Liver (tissue), 9 donors: Measurements from ENCODE around the gene CCDC106. TPM values are rescaled to one million over a fixed set of nuclear protein-coding genes. Genes with fewer than 3 reads are reported as not detected.
A peak's percentile ranks its signal among the peaks of the same experiment; 100 is the strongest.

ENCODE experiments used
- DNase-seq: peaks from one replicate; pipeline ENCODE4 v3.0.0-alpha.2; 2017; ENCODE audit warnings: low spot score
- H3K27ac ChIP-seq, 2 donors: one replicate each; pipeline ENCODE4 v1.7.0; 2013; ENCODE audit warnings: inconsistent platforms in 2 of 2, low read length in 2 of 2, control low read depth in 1 of 2, low read depth in 1 of 2, mild to moderate bottlenecking in 1 of 2
- H3K27me3 ChIP-seq, 4 donors: one replicate each; pipeline versions ENCODE4 v1.6.1 to v1.7.0; 2013; ENCODE audit warnings: low read length in 3 of 4, inconsistent platforms in 1 of 4, mild to moderate bottlenecking in 1 of 4, moderate library complexity in 1 of 4; ENCODE audit not compliant: control insufficient read depth in 4 of 4, insufficient read depth in 4 of 4
- H3K36me3 ChIP-seq, 4 donors: one replicate each; pipeline versions ENCODE4 v1.6.1 to v1.7.0; 2013; ENCODE audit warnings: low read length in 3 of 4, mild to moderate bottlenecking in 3 of 4, low read depth in 1 of 4, moderate library complexity in 1 of 4; ENCODE audit not compliant: control insufficient read depth in 4 of 4, insufficient read depth in 3 of 4
- H3K4me1 ChIP-seq, 4 donors: one replicate each; pipeline versions ENCODE4 v1.6.1 to v1.7.0; 2013; ENCODE audit warnings: low read length in 3 of 4, mild to moderate bottlenecking in 3 of 4, moderate library complexity in 1 of 4; ENCODE audit not compliant: control insufficient read depth in 4 of 4, insufficient read depth in 4 of 4
- H3K4me3 ChIP-seq, 3 donors: one replicate each; pipeline versions ENCODE4 v1.6.1 to v1.7.0; 2013; ENCODE audit warnings: low read length in 3 of 3, control low read depth in 1 of 3, low read depth in 1 of 3, mild to moderate bottlenecking in 1 of 3
- H3K9ac ChIP-seq, 2 donors: one replicate each; pipeline ENCODE4 v1.7.0; 2013; ENCODE audit warnings: low read length in 2 of 2, mild to moderate bottlenecking in 2 of 2, moderate library complexity in 2 of 2, control low read depth in 1 of 2, low read depth in 1 of 2
- H3K9me3 ChIP-seq, 4 donors: one replicate each; pipeline versions ENCODE4 v1.6.1 to v1.7.0; 2013; ENCODE audit warnings: low read length in 3 of 4; ENCODE audit not compliant: control insufficient read depth in 4 of 4
- EGR1 ChIP-seq, 2 donors: IDR thresholded peaks; 2 replicates each; pipeline ENCODE4 v1.6.1; 2016 to 2018; ENCODE audit warnings: antibody characterized with exemption in 2 of 2, low read depth in 2 of 2
- FOXA1 ChIP-seq: IDR thresholded peaks from 2 replicates; pipeline ENCODE4 v1.6.1; 2016; ENCODE audit warnings: antibody characterized with exemption
- FOXA2 ChIP-seq: IDR thresholded peaks from 2 replicates; pipeline ENCODE4 v1.6.1; 2016; ENCODE audit warnings: antibody characterized with exemption
- GABPA ChIP-seq, 2 donors: IDR thresholded peaks in 1 of 2; conservative IDR thresholded peaks in 1 of 2; 2 replicates each; pipeline ENCODE4 v1.6.1; 2016; ENCODE audit warnings: antibody characterized with exemption in 2 of 2, mild to moderate bottlenecking in 1 of 2, moderate library complexity in 1 of 2
- HNF4A ChIP-seq, 2 donors: conservative IDR thresholded peaks; 2 replicates each; pipeline ENCODE4 v1.6.1; 2016; ENCODE audit warnings: antibody characterized with exemption in 2 of 2, mild to moderate bottlenecking in 2 of 2
- HNF4G ChIP-seq: IDR thresholded peaks from 2 replicates; pipeline ENCODE4 v1.6.1; 2016; ENCODE audit warnings: antibody characterized with exemption
- JUND ChIP-seq, 2 donors: IDR thresholded peaks; 2 replicates each; pipeline ENCODE4 v1.6.1; 2016; ENCODE audit warnings: antibody characterized with exemption in 2 of 2
- NR2F2 ChIP-seq: IDR thresholded peaks from 2 replicates; pipeline ENCODE4 v1.6.1; 2016; ENCODE audit warnings: antibody characterized with exemption
- RAD21 ChIP-seq, 2 donors: IDR thresholded peaks; 2 replicates each; pipeline ENCODE4 v1.6.1; 2016; ENCODE audit warnings: antibody characterized with exemption in 2 of 2, mild to moderate bottlenecking in 2 of 2
- REST ChIP-seq: IDR thresholded peaks from 2 replicates; pipeline ENCODE4 v1.6.1; 2016; ENCODE audit warnings: antibody characterized with exemption, mild to moderate bottlenecking
- RXRA ChIP-seq, 2 donors: IDR thresholded peaks; 2 replicates each; pipeline ENCODE4 v1.6.1; 2017 to 2018; ENCODE audit warnings: antibody characterized with exemption in 2 of 2, mild to moderate bottlenecking in 1 of 2
- SP1 ChIP-seq: IDR thresholded peaks from 2 replicates; pipeline ENCODE4 v1.6.1; 2018; ENCODE audit warnings: antibody characterized with exemption, mild to moderate bottlenecking
- TAF1 ChIP-seq: conservative IDR thresholded peaks from 2 replicates; pipeline ENCODE4 v1.6.1; 2016; ENCODE audit warnings: antibody characterized with exemption, mild to moderate bottlenecking
- YY1 ChIP-seq: IDR thresholded peaks from 2 replicates; pipeline ENCODE4 v1.6.1; 2016; ENCODE audit warnings: antibody characterized with exemption, mild to moderate bottlenecking
- WGBS: extraction: QIAGEN DNeasy Blood & Tissue Kit; methylation state at CpG from one replicate; pipeline ENCODE4 v1.1.7; 2013; 5-methylcytosine and 5-hydroxymethylcytosine counted together
- polyA plus RNA-seq, 2 donors: library from polyadenylated mRNA; stranded (reverse) in 1 of 2; unstranded in 1 of 2; fragments of 200-250 nt in 1 of 2; fragments of >200 nt in 1 of 2; fragmentation: Nextera tagmentation in 1 of 2; extraction: Ambion mirVana in 1 of 2; gene quantifications; one replicate each; pipeline versions ENCODE4 v1.2.1 to v1.2.3, GENCODE V29; 2013 to 2015
- total RNA-seq, 2 donors: library from RNA; depleted of rRNA; stranded (reverse); fragments of >200 nt; gene quantifications; one replicate each; pipeline ENCODE4 v1.2.3, GENCODE V29; 2014
- TF ChIP-seq, protein P1 (sequence below): fragments of 150-350 bp; IDR thresholded peaks from 2 replicates; pipeline ENCODE4 v1.5.1; 2017; ENCODE audit warnings: improper control_type of control experiment, low read depth, low read length; ENCODE audit not compliant: missing input control
- TF ChIP-seq, protein P2 (sequence below): IDR thresholded peaks from 2 replicates; pipeline ENCODE4 v1.6.1; 2016; ENCODE audit warnings: antibody characterized with exemption
- TF ChIP-seq, protein P3 (sequence below): IDR thresholded peaks from 2 replicates; pipeline ENCODE4 v1.6.1; 2016; ENCODE audit warnings: antibody characterized with exemption
- TF ChIP-seq, protein P4 (sequence below): IDR thresholded peaks from 2 replicates; pipeline ENCODE4 v1.6.1; 2016; ENCODE audit warnings: antibody characterized with exemption
- donor health status: healthy.
- donor health status: healthy.
- donor health status: healthy.
- donor health status: healthy.
- donor health status: healthy.

Gene CCDC106
- total and polyA plus RNA-seq, 4 donors, result 3.6 to 13.5 (median 5.9) TPM

DNA sequence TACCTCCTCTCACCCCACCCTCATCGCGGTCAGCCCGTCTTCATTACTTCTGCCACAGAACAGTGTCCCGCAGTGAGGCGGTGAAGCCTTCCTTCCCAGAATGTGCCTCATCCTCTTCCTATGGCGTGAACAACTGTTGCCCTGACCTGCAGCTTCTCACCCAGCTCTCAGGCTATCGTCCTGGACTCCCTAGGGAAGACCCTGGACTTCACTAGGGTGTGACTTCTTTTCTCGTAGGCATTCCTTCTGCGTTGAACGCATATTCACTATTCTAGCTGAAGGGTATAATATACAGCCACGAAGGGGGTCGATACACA lies 41.6 kb upstream of the CCDC106 start:
- WGBS, result 25% methylated on average over 12 of the region's 12 CpGs
- Histone ChIP-seq H3K9me3 (no peaks in the 10 kb centered on the region), H3K4me1 (peaks cover 0 to 18% (median 16%) of the 10 kb centered on the region in 4 donors), H3K4me3 (peak overlapping the region; percentile 76 to 91 (median 91)), H3K9ac (no peak overlapping the region), H3K36me3 (peaks cover 0 to 8% (median 2%) of the 10 kb centered on the region in 4 donors), H3K27ac (peak overlapping the region; percentile 92), H3K27me3 (no peaks in the 10 kb centered on the region)
- no peak for TF ChIP-seq RAD21 (IDR thresholded peaks at IDR 0.05)
- TF ChIP-seq GABPA (IDR thresholded peaks at IDR 0.05 in 1 of 2, conservative IDR thresholded peaks at IDR 0.05 in 1 of 2), result no peak
- TF ChIP-seq, protein P1, sequence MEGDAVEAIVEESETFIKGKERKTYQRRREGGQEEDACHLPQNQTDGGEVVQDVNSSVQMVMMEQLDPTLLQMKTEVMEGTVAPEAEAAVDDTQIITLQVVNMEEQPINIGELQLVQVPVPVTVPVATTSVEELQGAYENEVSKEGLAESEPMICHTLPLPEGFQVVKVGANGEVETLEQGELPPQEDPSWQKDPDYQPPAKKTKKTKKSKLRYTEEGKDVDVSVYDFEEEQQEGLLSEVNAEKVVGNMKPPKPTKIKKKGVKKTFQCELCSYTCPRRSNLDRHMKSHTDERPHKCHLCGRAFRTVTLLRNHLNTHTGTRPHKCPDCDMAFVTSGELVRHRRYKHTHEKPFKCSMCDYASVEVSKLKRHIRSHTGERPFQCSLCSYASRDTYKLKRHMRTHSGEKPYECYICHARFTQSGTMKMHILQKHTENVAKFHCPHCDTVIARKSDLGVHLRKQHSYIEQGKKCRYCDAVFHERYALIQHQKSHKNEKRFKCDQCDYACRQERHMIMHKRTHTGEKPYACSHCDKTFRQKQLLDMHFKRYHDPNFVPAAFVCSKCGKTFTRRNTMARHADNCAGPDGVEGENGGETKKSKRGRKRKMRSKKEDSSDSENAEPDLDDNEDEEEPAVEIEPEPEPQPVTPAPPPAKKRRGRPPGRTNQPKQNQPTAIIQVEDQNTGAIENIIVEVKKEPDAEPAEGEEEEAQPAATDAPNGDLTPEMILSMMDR, result no peak
- TF ChIP-seq, protein P2, sequence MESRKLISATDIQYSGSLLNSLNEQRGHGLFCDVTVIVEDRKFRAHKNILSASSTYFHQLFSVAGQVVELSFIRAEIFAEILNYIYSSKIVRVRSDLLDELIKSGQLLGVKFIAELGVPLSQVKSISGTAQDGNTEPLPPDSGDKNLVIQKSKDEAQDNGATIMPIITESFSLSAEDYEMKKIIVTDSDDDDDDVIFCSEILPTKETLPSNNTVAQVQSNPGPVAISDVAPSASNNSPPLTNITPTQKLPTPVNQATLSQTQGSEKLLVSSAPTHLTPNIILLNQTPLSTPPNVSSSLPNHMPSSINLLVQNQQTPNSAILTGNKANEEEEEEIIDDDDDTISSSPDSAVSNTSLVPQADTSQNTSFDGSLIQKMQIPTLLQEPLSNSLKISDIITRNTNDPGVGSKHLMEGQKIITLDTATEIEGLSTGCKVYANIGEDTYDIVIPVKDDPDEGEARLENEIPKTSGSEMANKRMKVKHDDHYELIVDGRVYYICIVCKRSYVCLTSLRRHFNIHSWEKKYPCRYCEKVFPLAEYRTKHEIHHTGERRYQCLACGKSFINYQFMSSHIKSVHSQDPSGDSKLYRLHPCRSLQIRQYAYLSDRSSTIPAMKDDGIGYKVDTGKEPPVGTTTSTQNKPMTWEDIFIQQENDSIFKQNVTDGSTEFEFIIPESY, result no peak
- no peak for TF ChIP-seq RXRA (IDR thresholded peaks at IDR 0.05)
- TF ChIP-seq, protein P3, sequence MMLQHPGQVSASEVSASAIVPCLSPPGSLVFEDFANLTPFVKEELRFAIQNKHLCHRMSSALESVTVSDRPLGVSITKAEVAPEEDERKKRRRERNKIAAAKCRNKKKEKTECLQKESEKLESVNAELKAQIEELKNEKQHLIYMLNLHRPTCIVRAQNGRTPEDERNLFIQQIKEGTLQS, result no peak
- TF ChIP-seq JUND (IDR thresholded peaks at IDR 0.05), result no peak
- no peak for TF ChIP-seq EGR1 (IDR thresholded peaks at IDR 0.05; ENCODE audit: low read depth in 2 of 2)
- no peak for TF ChIP-seq HNF4G
- TF ChIP-seq FOXA1, result no peak
- no peak for TF ChIP-seq REST
- TF ChIP-seq HNF4A (conservative IDR thresholded peaks at IDR 0.05), result no peak
- no peak for TF ChIP-seq YY1
- TF ChIP-seq SP1, result no peak
- TF ChIP-seq NR2F2, result no peak
- no peak for TF ChIP-seq FOXA2
- TF ChIP-seq, protein P4, sequence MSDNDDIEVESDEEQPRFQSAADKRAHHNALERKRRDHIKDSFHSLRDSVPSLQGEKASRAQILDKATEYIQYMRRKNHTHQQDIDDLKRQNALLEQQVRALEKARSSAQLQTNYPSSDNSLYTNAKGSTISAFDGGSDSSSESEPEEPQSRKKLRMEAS, result no peak
- no peak for TF ChIP-seq TAF1
- DNase-seq, result no peak
